GM12878 (cell line): ENCODE data around the gene HESX1. TPM values are rescaled to one million over a fixed set of nuclear protein-coding genes. Genes with fewer than 3 reads are reported as not detected.

Source experiments
- ATAC-seq: fragments of 200-7000 bp; cut with Tn5 transposase; 3 replicates; pipeline ENCODE4 v1.9.1; 2020; ENCODE audit warnings: mild to moderate bottlenecking, moderate library complexity
- BruUV-seq: library from RNA; stranded (reverse); fragments of 400-500 nt; replicated peaks from 2 replicates; lab custom pipeline; 2021; lab: Mats Ljungman, UMichigan
- CTCF ChIA-PET: fragments of 300-600 bp; sonication (Branson Sonifier 250); formaldehyde crosslinking; extraction: SDS; loops from one replicate; lab custom pipeline; 2021; ENCODE audit warnings: inconsistent platforms; lab: Yijun Ruan, JAX
- POLR2A ChIA-PET: fragments of 350-600 bp; formaldehyde crosslinking; extraction: SDS; loops from one replicate; lab custom pipeline; 2021; ENCODE audit warnings: inconsistent platforms; lab: Charles Lee
- RAD21 ChIA-PET: fragments of 300-600 bp; sonication (Branson Sonifier 250); formaldehyde crosslinking; loops from one replicate; lab custom pipeline; 2023; ENCODE audit warnings: antibody characterized with exemption; ENCODE audit not compliant: unreplicated experiment; lab: Charles Lee
- SMC1A ChIA-PET: fragments of 300-600 bp; sonication (Branson Sonifier 250); formaldehyde crosslinking; loops from one replicate; lab custom pipeline; 2023; ENCODE audit not compliant: unreplicated experiment, uncharacterized antibody; lab: Charles Lee
- DNase-seq: peaks from one replicate; pipeline ENCODE4 v3.0.0-alpha.2; 2011; ENCODE audit warnings: low read depth, low spot score
- FAIRE-seq: peaks from 3 replicates; lab custom pipeline; 2011; peaks lifted over from hg19 to GRCh38; lab: Jason Lieb, UNC
- H2AFZ ChIP-seq: 2 replicates; pipeline ENCODE4 v1.6.0; 2011; ENCODE audit warnings: low read depth, low read length, control low read depth; ENCODE audit not compliant: control insufficient read depth
- H3K27ac ChIP-seq: 2 replicates; pipeline ENCODE4 v1.5.1; 2011; ENCODE audit warnings: control low read depth; ENCODE audit not compliant: control insufficient read depth, insufficient read depth
- H3K27me3 ChIP-seq, 2 experiments: replicated peaks in 1 of 2; 2 replicates each; pipeline versions ENCODE4 v1.6.0 to v1.6.1; 2011; ENCODE audit warnings: low read length in 1 of 2; ENCODE audit not compliant: control insufficient read depth in 2 of 2, insufficient read depth in 2 of 2
- H3K36me3 ChIP-seq, 2 experiments: 2 replicates each; pipeline ENCODE4 v1.5.1; 2011; ENCODE audit warnings: low read length in 1 of 2; ENCODE audit not compliant: control insufficient read depth in 2 of 2, insufficient read depth in 2 of 2
- H3K4me1 ChIP-seq: 2 replicates; pipeline ENCODE4 v1.6.1; 2011; ENCODE audit warnings: mild to moderate bottlenecking, low read length, moderate library complexity, mixed read lengths; ENCODE audit not compliant: control insufficient read depth, insufficient read depth
- H3K4me2 ChIP-seq: 2 replicates; pipeline ENCODE4 v1.6.0; 2011; ENCODE audit warnings: control low read depth; ENCODE audit not compliant: control insufficient read depth, insufficient read depth
- H3K4me3 ChIP-seq: fragments of 200-600 bp; sonication (generic); 2 replicates; pipeline ENCODE4 v1.5.1; 2016
- H3K79me2 ChIP-seq: 2 replicates; pipeline ENCODE4 v1.6.0; 2011; ENCODE audit warnings: low read length; ENCODE audit not compliant: control insufficient read depth, insufficient read depth
- H3K9ac ChIP-seq: 2 replicates; pipeline ENCODE4 v1.8.0; 2011; ENCODE audit warnings: low read length, control low read depth, mixed read lengths; ENCODE audit not compliant: control insufficient read depth, insufficient read depth
- H3K9me3 ChIP-seq: replicated peaks from 3 replicates; pipeline ENCODE4 v1.5.1; 2011; ENCODE audit warnings: mild to moderate bottlenecking, low read length; ENCODE audit not compliant: control insufficient read depth, insufficient read depth
- H4K20me1 ChIP-seq: 2 replicates; pipeline ENCODE4 v1.6.0; 2011; ENCODE audit not compliant: control insufficient read depth, insufficient read depth
- E2F8 ChIP-seq: fragments of 450-650 bp; IDR thresholded peaks from 2 replicates; pipeline ENCODE4 v1.6.1; 2018; ENCODE audit warnings: mild to moderate bottlenecking, low read depth, moderate library complexity; ENCODE audit not compliant: partially characterized antibody
- GABPA ChIP-seq: IDR thresholded peaks from 2 replicates; pipeline ENCODE4 v1.6.1; 2014; ENCODE audit warnings: antibody characterized with exemption, low read depth, mild to moderate bottlenecking, inconsistent platforms
- HDGF ChIP-seq: fragments of 450-650 bp; IDR thresholded peaks from 2 replicates; pipeline ENCODE4 v1.6.1; 2016; ENCODE audit warnings: antibody characterized with exemption
- KAT2A ChIP-seq: conservative IDR thresholded peaks from 2 replicates; pipeline ENCODE4 v1.6.1; 2011; ENCODE audit warnings: low read depth, low read length; ENCODE audit not compliant: control insufficient read depth
- NR2C2 ChIP-seq: IDR thresholded peaks from 2 replicates; pipeline ENCODE4 v1.6.1; 2011; ENCODE audit warnings: borderline replicate concordance, low read depth; ENCODE audit not compliant: control insufficient read depth, insufficient read length
- POLR2AphosphoS2 ChIP-seq: IDR thresholded peaks from 2 replicates; pipeline ENCODE4 v1.6.1; 2011; ENCODE audit warnings: low read depth, mild to moderate bottlenecking, low read length, improper control_type of control experiment, moderate library complexity
- RAD51 ChIP-seq: fragments of 450-650 bp; IDR thresholded peaks from 2 replicates; pipeline ENCODE4 v1.6.1; 2016; ENCODE audit warnings: moderate library complexity, mild to moderate bottlenecking, inconsistent platforms
- USF1 ChIP-seq: IDR thresholded peaks from 2 replicates; pipeline ENCODE4 v1.6.1; 2011; ENCODE audit warnings: borderline replicate concordance, low read depth, mild to moderate bottlenecking, moderate library complexity, mixed read lengths, low read length; ENCODE audit not compliant: insufficient read depth; ENCODE audit errors: extremely low read length
- ZBTB4 ChIP-seq: fragments of 450-650 bp; formaldehyde crosslinking; IDR thresholded peaks from 2 replicates; pipeline ENCODE4 v1.4.0; 2022; ENCODE audit warnings: mild to moderate bottlenecking, moderate library complexity
- ZNF217 ChIP-seq: fragments of 450-650 bp; IDR thresholded peaks from 2 replicates; pipeline ENCODE4 v1.6.1; 2017; ENCODE audit warnings: antibody characterized with exemption, mild to moderate bottlenecking
- ZNF592 ChIP-seq: fragments of 450-650 bp; IDR thresholded peaks from 2 replicates; pipeline ENCODE4 v1.6.1; 2017; ENCODE audit warnings: mild to moderate bottlenecking, moderate library complexity
- WGBS: methylation state at CpG from one replicate; pipeline ENCODE4 v1.1.6; 2016; ENCODE audit warnings: low lambda C conversion rate; ENCODE audit not compliant: insufficient replicate concordance, insufficient coverage; ENCODE audit errors: missing lambda C conversion rate; 5-methylcytosine and 5-hydroxymethylcytosine counted together
- in situ Hi-C: fragments of 300-500 bp; cut with MboI; formaldehyde crosslinking; loops from 9 replicates; pipeline ENCODE4 v1.14.3; 2018; ENCODE audit warnings: mixed read lengths
- intact Hi-C: fragments of 100-400 bp; cut with micrococcal nuclease; formaldehyde crosslinking; loops from one replicate; pipeline ENCODE4 v1.14.2; 2022; ENCODE audit not compliant: unreplicated experiment
- polyA plus RNA-seq, 11 experiments: library from polyadenylated mRNA; depleted of rRNA in 4 of 11; unstranded in 6 of 11; stranded (reverse) in 5 of 11; fragments of >200 nt; fragmentation: Nextera tagmentation in 4 of 11; fragmentation: Illumina TruSeq in 1 of 11; extraction: Ambion mirVana in 4 of 11; extraction: Trizol in 1 of 11; gene quantifications; 1 replicate in 1 of 11; 2 replicates in 10 of 11; pipeline versions ENCODE4 v1.2.1 to v1.2.3, GENCODE V29; 2011 to 2016; ENCODE audit warnings: inconsistent platforms in 2 of 11, missing spikeins in 2 of 11, low read depth in 1 of 11
- total RNA-seq, 4 experiments: library from RNA; depleted of rRNA in 3 of 4; stranded (reverse); fragments of >200 nt in 3 of 4; fragmentation: Illumina TruSeq in 1 of 4; extraction: Trizol in 1 of 4; gene quantifications; 2 replicates each; pipeline versions ENCODE4 v1.2.1 to v1.2.3, GENCODE V29; 2013 to 2021

Gene HESX1
- total and polyA plus RNA-seq, 10 of the 15 experiments (the other 5 are each of a cell fraction or from before 2014, with no cell fraction given), result 2.5 to 5.9 (median 4.3) TPM

GRCh38 chr3:57192028-57192427 is 7.8 kb downstream of the HESX1 start (continued):
- TF ChIP-seq ZNF592, result no peak
- no peak for TF ChIP-seq KAT2A
- TF ChIP-seq POLR2AphosphoS2, result no peak
- TF ChIP-seq HDGF, result no peak

- in situ Hi-C loops, result no loop called here
- Histone ChIP-seq H3K9ac (no peak overlapping the region), H3K27ac (no peak overlapping the region), H3K27me3 (no peaks in the 10 kb centered on the region), H3K36me3 (no peaks in the 10 kb centered on the region), H3K4me3 (no peak overlapping the region), H3K79me2 (no peaks in the 10 kb centered on the region), H3K4me2 (no peak overlapping the region), H4K20me1 (no peaks in the 10 kb centered on the region), H3K9me3 (no peaks in the 10 kb centered on the region), H3K4me1 (no peaks in the 10 kb centered on the region), H2AFZ (no peak overlapping the region)
- DNase-seq (no peak), FAIRE-seq (no peak), ATAC-seq (no peak)
- WGBS, result 41% methylated on average over 6 of the region's 6 CpGs
- CTCF ChIA-PET, result interaction anchor here (1.3 to 1.6 kb wide), 3 partner anchors 13 to 15 kb away, joined by 3 to 5 read pairs (median 4); no protein-coding TSS in a partner anchor
- SMC1A ChIA-PET, result interaction anchor here (1.1 to 1.7 kb wide), 2 partner anchors 13 to 58 kb away, joined by 4 to 10 read pairs; no protein-coding TSS in a partner anchor
- intact Hi-C loops, result no loop called here
- POLR2A ChIA-PET, result no interaction called here
- no TSS peak for BruUV-seq
- RAD21 ChIA-PET, result interaction anchor here (0.7 to 1.1 kb wide), 2 partner anchors 23 to 858 kb away, joined by 3 read pairs; no protein-coding TSS in a partner anchor
- TF ChIP-seq NR2C2, result no peak
- no peak for TF ChIP-seq ZNF217
- TF ChIP-seq GABPA, result no peak
- TF ChIP-seq RAD51, result no peak
- TF ChIP-seq ZBTB4 (CRISPR knock-in tag), result no peak
- TF ChIP-seq USF1, result no peak
- no peak for TF ChIP-seq E2F8
Measured at GRCh38 chr3:57184526-57184925, 15.3 kb downstream of the HESX1 start.
